Panc1 (cell line): ENCODE measurements around the gene CASP4. TPM values are rescaled to one million over a fixed set of nuclear protein-coding genes. Genes with fewer than 3 reads are reported as not detected.
A peak's percentile ranks its signal among the peaks of the same experiment; 100 is the strongest.

Experiments used
- ATAC-seq: fragments of 200-7000 bp; cut with Tn5 transposase; 2 replicates; pipeline ENCODE4 v1.9.1; 2020; ENCODE audit warnings: mild to moderate bottlenecking, moderate library complexity
- BruUV-seq: library from RNA; stranded (reverse); fragments of 400-500 nt; replicated peaks from 2 replicates; lab custom pipeline; 2021; lab: Mats Ljungman, UMichigan
- CTCF ChIA-PET: fragments of 300-600 bp; sonication (Branson Sonifier 250); formaldehyde crosslinking; loops from one replicate; lab custom pipeline; 2022; ENCODE audit warnings: antibody characterized with exemption; lab: Charles Lee
- POLR2A ChIA-PET: fragments of 300-600 bp; sonication (Branson Sonifier 250); formaldehyde crosslinking; loops from one replicate; lab custom pipeline; 2022; ENCODE audit warnings: antibody characterized with exemption; lab: Charles Lee
- DNase-seq: peaks from one replicate; pipeline ENCODE4 v3.0.0-alpha.2; 2010; ENCODE audit warnings: low read depth, low spot score
- H3K27ac ChIP-seq: 2 replicates; pipeline ENCODE4 v1.5.1; 2011; ENCODE audit warnings: mild to moderate bottlenecking, low read length, inconsistent platforms
- H3K27me3 ChIP-seq: fragments of 200-500 bp; sonication (Bioruptor generic); 2 replicates; pipeline ENCODE4 v1.6.0; 2014; ENCODE audit warnings: low read length, inconsistent platforms; ENCODE audit not compliant: control insufficient read depth, insufficient read depth
- H3K36me3 ChIP-seq: fragments of 200-500 bp; sonication (Bioruptor generic); 2 replicates; pipeline ENCODE4 v1.5.1; 2014; ENCODE audit warnings: inconsistent platforms, mild to moderate bottlenecking, low read length, moderate library complexity; ENCODE audit not compliant: control insufficient read depth, insufficient read depth
- H3K4me1 ChIP-seq: 2 replicates; pipeline ENCODE4 v1.5.1; 2011; ENCODE audit warnings: inconsistent platforms, mild to moderate bottlenecking, low read length, moderate library complexity; ENCODE audit not compliant: control insufficient read depth, insufficient read depth
- H3K4me3 ChIP-seq, 2 experiments: 2 replicates each; pipeline ENCODE4 v1.5.1; 2011 to 2012; ENCODE audit warnings: low read depth in 2 of 2, low read length in 2 of 2, mild to moderate bottlenecking in 2 of 2, inconsistent platforms in 1 of 2, moderate library complexity in 1 of 2
- H3K9me3 ChIP-seq: fragments of 200-500 bp; sonication (Bioruptor generic); 2 replicates; pipeline ENCODE4 v1.5.1; 2014; ENCODE audit warnings: low read depth, mild to moderate bottlenecking, inconsistent platforms, low read length, moderate library complexity; ENCODE audit not compliant: control insufficient read depth, insufficient read depth
- POLR2AphosphoS5 ChIP-seq: IDR thresholded peaks from 2 replicates; pipeline ENCODE4 v1.6.1; 2012; ENCODE audit warnings: mild to moderate bottlenecking, low read depth, low read length, moderate library complexity
- SIN3A ChIP-seq: IDR thresholded peaks from 2 replicates; pipeline ENCODE4 v1.6.1; 2012; ENCODE audit warnings: low read depth, mild to moderate bottlenecking, low read length, moderate library complexity, borderline replicate concordance; ENCODE audit not compliant: insufficient read depth
- TCF7L2 ChIP-seq: IDR thresholded peaks from 2 replicates; pipeline ENCODE4 v1.6.1; 2011; ENCODE audit warnings: mild to moderate bottlenecking, low read depth, low read length, inconsistent platforms
- in situ Hi-C: cut with HindIII; loops from 2 replicates; pipeline ENCODE4 v1.10.0; 2016; ENCODE audit warnings: low sequenced_read_pairs, low pct_unique_long_range_greater_than_20kb
- intact Hi-C: fragments of 100-400 bp; cut with micrococcal nuclease; formaldehyde crosslinking; loops from one replicate; pipeline ENCODE4 v1.10.0; 2022; ENCODE audit not compliant: unreplicated experiment
- total RNA-seq: library from RNA; stranded (reverse); gene quantifications from one replicate; pipeline ENCODE4 v1.2.1, GENCODE V29; 2021; ENCODE audit not compliant: unreplicated experiment
- TF ChIP-seq, protein P1 (sequence below), 2 experiments: IDR thresholded peaks; 2 replicates each; pipeline ENCODE4 v1.6.1; 2011 to 2012; ENCODE audit warnings: low read depth in 2 of 2, control low read depth in 1 of 2, low read length in 1 of 2, mild to moderate bottlenecking in 1 of 2, moderate library complexity in 1 of 2; ENCODE audit not compliant: insufficient read depth in 1 of 2
- TF ChIP-seq, protein P2 (sequence below): fragments of 450-650 bp; IDR thresholded peaks from 2 replicates; pipeline ENCODE4 v1.5.1; 2017; ENCODE audit warnings: mild to moderate bottlenecking

The CASP4 gene
- total RNA-seq, 1 experiment from 2014 or later = 25.8 TPM

DNA sequence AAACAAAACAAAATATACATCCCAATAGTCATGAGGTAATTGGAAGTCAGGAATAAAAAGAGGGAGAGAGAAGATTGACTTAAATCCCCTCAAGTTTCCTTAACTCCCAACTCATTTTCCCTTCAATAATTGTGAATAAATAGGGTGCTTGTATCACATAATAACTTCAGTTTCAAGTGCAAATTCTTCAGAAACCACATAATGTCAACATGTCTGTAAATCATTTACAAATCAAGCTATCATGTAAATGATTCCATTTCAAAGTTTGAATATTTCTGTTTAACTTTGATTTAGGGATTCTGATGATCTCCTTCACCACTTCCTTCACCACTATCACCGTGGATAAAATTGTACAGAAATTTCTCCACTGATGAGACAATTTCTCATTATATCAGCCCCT is 31.3 kb upstream of the CASP4 start:
- POLR2A ChIA-PET = no interaction called here

DNA sequence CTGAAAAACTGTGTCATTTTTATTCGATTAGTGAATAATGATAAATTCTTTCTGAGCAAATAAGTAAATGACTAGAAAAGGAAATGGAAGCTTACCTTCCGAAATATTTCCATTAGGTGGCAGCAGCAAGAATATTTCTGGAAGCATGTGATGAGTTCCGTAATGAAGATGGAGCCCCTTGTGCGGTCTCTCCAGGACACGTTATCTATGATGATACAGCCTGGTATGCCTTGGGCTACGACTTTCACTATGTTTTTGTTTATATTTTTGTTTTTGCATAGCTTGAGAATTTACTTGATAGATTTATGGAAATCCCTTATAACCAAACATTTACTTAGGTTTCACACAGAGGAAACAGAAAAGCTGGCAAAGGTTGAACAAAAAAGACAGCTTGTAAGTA is 28.9 kb upstream of the CASP4 start:
- TF ChIP-seq TCF7L2 (no peak), POLR2AphosphoS5 (no peak), SIN3A (no peak)
- TF ChIP-seq, protein P1, sequence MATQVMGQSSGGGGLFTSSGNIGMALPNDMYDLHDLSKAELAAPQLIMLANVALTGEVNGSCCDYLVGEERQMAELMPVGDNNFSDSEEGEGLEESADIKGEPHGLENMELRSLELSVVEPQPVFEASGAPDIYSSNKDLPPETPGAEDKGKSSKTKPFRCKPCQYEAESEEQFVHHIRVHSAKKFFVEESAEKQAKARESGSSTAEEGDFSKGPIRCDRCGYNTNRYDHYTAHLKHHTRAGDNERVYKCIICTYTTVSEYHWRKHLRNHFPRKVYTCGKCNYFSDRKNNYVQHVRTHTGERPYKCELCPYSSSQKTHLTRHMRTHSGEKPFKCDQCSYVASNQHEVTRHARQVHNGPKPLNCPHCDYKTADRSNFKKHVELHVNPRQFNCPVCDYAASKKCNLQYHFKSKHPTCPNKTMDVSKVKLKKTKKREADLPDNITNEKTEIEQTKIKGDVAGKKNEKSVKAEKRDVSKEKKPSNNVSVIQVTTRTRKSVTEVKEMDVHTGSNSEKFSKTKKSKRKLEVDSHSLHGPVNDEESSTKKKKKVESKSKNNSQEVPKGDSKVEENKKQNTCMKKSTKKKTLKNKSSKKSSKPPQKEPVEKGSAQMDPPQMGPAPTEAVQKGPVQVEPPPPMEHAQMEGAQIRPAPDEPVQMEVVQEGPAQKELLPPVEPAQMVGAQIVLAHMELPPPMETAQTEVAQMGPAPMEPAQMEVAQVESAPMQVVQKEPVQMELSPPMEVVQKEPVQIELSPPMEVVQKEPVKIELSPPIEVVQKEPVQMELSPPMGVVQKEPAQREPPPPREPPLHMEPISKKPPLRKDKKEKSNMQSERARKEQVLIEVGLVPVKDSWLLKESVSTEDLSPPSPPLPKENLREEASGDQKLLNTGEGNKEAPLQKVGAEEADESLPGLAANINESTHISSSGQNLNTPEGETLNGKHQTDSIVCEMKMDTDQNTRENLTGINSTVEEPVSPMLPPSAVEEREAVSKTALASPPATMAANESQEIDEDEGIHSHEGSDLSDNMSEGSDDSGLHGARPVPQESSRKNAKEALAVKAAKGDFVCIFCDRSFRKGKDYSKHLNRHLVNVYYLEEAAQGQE (IDR thresholded peaks at IDR 0.05; ENCODE audit: insufficient read depth in 1 of 2, low read depth in 2 of 2, low read length in 1 of 2) = no peak
- TF ChIP-seq, protein P2, sequence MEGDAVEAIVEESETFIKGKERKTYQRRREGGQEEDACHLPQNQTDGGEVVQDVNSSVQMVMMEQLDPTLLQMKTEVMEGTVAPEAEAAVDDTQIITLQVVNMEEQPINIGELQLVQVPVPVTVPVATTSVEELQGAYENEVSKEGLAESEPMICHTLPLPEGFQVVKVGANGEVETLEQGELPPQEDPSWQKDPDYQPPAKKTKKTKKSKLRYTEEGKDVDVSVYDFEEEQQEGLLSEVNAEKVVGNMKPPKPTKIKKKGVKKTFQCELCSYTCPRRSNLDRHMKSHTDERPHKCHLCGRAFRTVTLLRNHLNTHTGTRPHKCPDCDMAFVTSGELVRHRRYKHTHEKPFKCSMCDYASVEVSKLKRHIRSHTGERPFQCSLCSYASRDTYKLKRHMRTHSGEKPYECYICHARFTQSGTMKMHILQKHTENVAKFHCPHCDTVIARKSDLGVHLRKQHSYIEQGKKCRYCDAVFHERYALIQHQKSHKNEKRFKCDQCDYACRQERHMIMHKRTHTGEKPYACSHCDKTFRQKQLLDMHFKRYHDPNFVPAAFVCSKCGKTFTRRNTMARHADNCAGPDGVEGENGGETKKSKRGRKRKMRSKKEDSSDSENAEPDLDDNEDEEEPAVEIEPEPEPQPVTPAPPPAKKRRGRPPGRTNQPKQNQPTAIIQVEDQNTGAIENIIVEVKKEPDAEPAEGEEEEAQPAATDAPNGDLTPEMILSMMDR = peak; percentile 42; the same call in 1 of the 2 replicates
- Histone ChIP-seq H3K36me3 (no peaks in the 10 kb centered on the region), H3K27me3 (no peaks in the 10 kb centered on the region; the same call in 1 of the 2 replicates), H3K9me3 (no peaks in the 10 kb centered on the region), H3K4me3 (no peak overlapping the region), H3K27ac (no peak overlapping the region), H3K4me1 (no peaks in the 10 kb centered on the region)
- ATAC-seq = no peak
- intact Hi-C loops (no loop called here), in situ Hi-C loops (no loop called here)
- DNase-seq = peak; percentile 32
- ChIA-PET POLR2A (no interaction called here), CTCF (no interaction called here)
- BruUV-seq = no TSS peak

More for the DNA sequence above, 31.3 kb upstream of the CASP4 start:
- in situ Hi-C loops (no loop called here), intact Hi-C loops (no loop called here)
- Histone ChIP-seq H3K27ac (no peak overlapping the region), H3K9me3 (no peaks in the 10 kb centered on the region), H3K27me3 (no peaks in the 10 kb centered on the region; the same call in 1 of the 2 replicates), H3K36me3 (no peaks in the 10 kb centered on the region), H3K4me1 (no peaks in the 10 kb centered on the region), H3K4me3 (no peak overlapping the region)
- ATAC-seq = no peak
- CTCF ChIA-PET = no interaction called here
- no peak for DNase-seq
- BruUV-seq = no TSS peak
- no peak for TF ChIP-seq POLR2AphosphoS5
- TF ChIP-seq SIN3A = no peak
- TF ChIP-seq, protein P2 = no peak
- TF ChIP-seq TCF7L2 = no peak
- TF ChIP-seq, protein P1 (IDR thresholded peaks at IDR 0.05; ENCODE audit: insufficient read depth in 1 of 2, low read depth in 2 of 2, low read length in 1 of 2) = no peak
